ENCODE measurements around the gene IRAK2.

The IRAK2 gene

GRCh38 chr3:10180289-10180688 is 15.6 kb downstream of the IRAK2 start:
- no peak for TF ChIP-seq REST (IDR thresholded peaks at IDR 0.05; ENCODE audit: insufficient read depth in 1 of 2, low read depth in 2 of 2, low read length in 2 of 2)
- no peak for TF ChIP-seq TAF1 (IDR thresholded peaks at IDR 0.05; ENCODE audit: borderline replicate concordance, insufficient read depth, low read length)
- no peak for TF ChIP-seq SIN3A (IDR thresholded peaks at IDR 0.05; ENCODE audit: borderline replicate concordance, insufficient read depth, low read length)
- TF ChIP-seq FOXP2 (optimal IDR thresholded peaks at IDR 0.05; ENCODE audit: borderline replicate concordance, extremely low read depth, extremely low read length, insufficient read depth), result no peak
- no peak for TF ChIP-seq POLR2AphosphoS5 (IDR thresholded peaks at IDR 0.05; ENCODE audit: low read depth, low read length)

GRCh38 chr3:10180738-10181295 is 16.1 kb downstream of the IRAK2 start:
- TF ChIP-seq SIN3A (IDR thresholded peaks at IDR 0.05; ENCODE audit: borderline replicate concordance, insufficient read depth, low read length) (no peak), REST (IDR thresholded peaks at IDR 0.05; ENCODE audit: insufficient read depth in 1 of 2, low read depth in 2 of 2, low read length in 2 of 2) (no peak), TAF1 (IDR thresholded peaks at IDR 0.05; ENCODE audit: borderline replicate concordance, insufficient read depth, low read length) (no peak), POLR2AphosphoS5 (IDR thresholded peaks at IDR 0.05; ENCODE audit: low read depth, low read length) (no peak), FOXP2 (optimal IDR thresholded peaks at IDR 0.05; ENCODE audit: borderline replicate concordance, extremely low read depth, extremely low read length, insufficient read depth) (no peak)

GRCh38 chr3:10182950-10183349 is 18.2 kb downstream of the IRAK2 start:
- TF ChIP-seq POLR2AphosphoS5 (IDR thresholded peaks at IDR 0.05; ENCODE audit: low read depth, low read length) (no peak), SIN3A (IDR thresholded peaks at IDR 0.05; ENCODE audit: borderline replicate concordance, insufficient read depth, low read length) (no peak), REST (IDR thresholded peaks at IDR 0.05; ENCODE audit: insufficient read depth in 1 of 2, low read depth in 2 of 2, low read length in 2 of 2) (no peak), TAF1 (IDR thresholded peaks at IDR 0.05; ENCODE audit: borderline replicate concordance, insufficient read depth, low read length) (no peak)

- TF ChIP-seq FOXP2 (optimal IDR thresholded peaks at IDR 0.05; ENCODE audit: borderline replicate concordance, extremely low read depth, extremely low read length, insufficient read depth) (no peak), POLR2AphosphoS5 (IDR thresholded peaks at IDR 0.05; ENCODE audit: low read depth, low read length) (no peak), SIN3A (IDR thresholded peaks at IDR 0.05; ENCODE audit: borderline replicate concordance, insufficient read depth, low read length) (no peak), TAF1 (IDR thresholded peaks at IDR 0.05; ENCODE audit: borderline replicate concordance, insufficient read depth, low read length) (no peak), REST (IDR thresholded peaks at IDR 0.05; ENCODE audit: insufficient read depth in 1 of 2, low read depth in 2 of 2, low read length in 2 of 2) (no peak)
These were observed 19.5 kb downstream of the IRAK2 start for GRCh38 chr3:10184250-10184649.
